ENCODE data around the gene SLC7A6OS. TPM values are rescaled to one million over a fixed set of nuclear protein-coding genes. Genes with fewer than 3 reads are reported as not detected.

Gene SLC7A6OS
- total RNA-seq, 2 experiments from 2014 or later, result 17.4 to 21.7 TPM

- ATAC-seq (peak; percentile 31), DNase-seq (no peak)
- POLR2A ChIA-PET, result interaction anchor here (0.6 to 2.7 kb wide), 2 partner anchors 17 to 22 kb away, joined by 4 to 14 read pairs; partner anchors contain the start of gene SLC7A6
- CTCF ChIA-PET, result interaction anchor here (0.6 to 4.5 kb wide), 10 partner anchors 9 to 48 kb away, joined by 3 to 67 read pairs (median 4); partner anchors contain the start of genes PRMT7, SLC7A6 and SLC7A6OS
- Mint-ChIP-seq H3K27ac (peak overlapping the region; percentile 96), H3K36me3 (ENCODE audit: low read depth) (peaks cover 70% of the 10 kb centered on the region), H3K4me3 (peak overlapping the region; percentile 61), H3K27me3 (no peaks in the 10 kb centered on the region), H3K9me3 (ENCODE audit: low read depth) (no peaks in the 10 kb centered on the region), H3K4me1 (peaks cover 99% of the 10 kb centered on the region)
- intact Hi-C loops (cut with DNase I, micrococcal nuclease), result loop anchor here in 1 of 2 experiments (1.0 to 2.0 kb wide), 2 partner anchors 22 to 24 kb away; partner anchors contain the start of genes SLC7A6 and SLC7A6OS
These were observed 24.3 kb downstream of the SLC7A6OS start for GRCh38 chr16:68286153-68287074.

- peaks cover 70% of the 10 kb centered on the region for H3K36me3 Mint-ChIP-seq (ENCODE audit: low read depth)
- DNase-seq (no peak), ATAC-seq (no peak)
- CTCF ChIA-PET, result interaction anchor here (0.8 to 4.5 kb wide), 9 partner anchors 9 to 66 kb away, joined by 3 to 67 read pairs (median 5); partner anchors contain the start of gene SLC7A6
- H3K27me3 Mint-ChIP-seq, result no peaks in the 10 kb centered on the region
- H3K4me1 Mint-ChIP-seq, result peaks cover 99% of the 10 kb centered on the region
- peak overlapping the region; percentile 96 for H3K27ac Mint-ChIP-seq
- peak overlapping the region; percentile 61 for H3K4me3 Mint-ChIP-seq
- POLR2A ChIA-PET, result interaction anchor here (0.8 to 2.7 kb wide), 2 partner anchors 21 to 25 kb away, joined by 3 to 14 read pairs; partner anchors contain the start of genes PRMT7, SLC7A6 and SLC7A6OS
- intact Hi-C loops (cut with DNase I, micrococcal nuclease), result loop anchor here (1.0 to 2.0 kb wide), 2 partner anchors 21 to 25 kb away; partner anchors contain the start of genes SLC7A6 (in 2 of the 2) and SLC7A6OS (in 1 of the 2)
- H3K9me3 Mint-ChIP-seq (ENCODE audit: low read depth), result no peaks in the 10 kb centered on the region
These were observed 25.1 kb downstream of the SLC7A6OS start for GRCh38 chr16:68285683-68286082.

GRCh38 chr16:68284847-68285246, 25.9 kb downstream of the SLC7A6OS start:
- H3K4me1 Mint-ChIP-seq, result peaks cover 96% of the 10 kb centered on the region
- peak overlapping the region; percentile 96 for H3K27ac Mint-ChIP-seq
- H3K36me3 Mint-ChIP-seq (ENCODE audit: low read depth), result peaks cover 65% of the 10 kb centered on the region
- no peaks in the 10 kb centered on the region for H3K9me3 Mint-ChIP-seq (ENCODE audit: low read depth)
- H3K4me3 Mint-ChIP-seq, result peak overlapping the region; percentile 34
- no peaks in the 10 kb centered on the region for H3K27me3 Mint-ChIP-seq
- ATAC-seq (no peak), DNase-seq (no peak)
- ChIA-PET POLR2A (interaction anchor here (0.8 to 2.7 kb wide), 2 partner anchors 20 to 26 kb away, joined by 3 to 14 read pairs; partner anchors contain the start of genes PRMT7, SLC7A6 and SLC7A6OS), CTCF (interaction anchor here (0.7 to 4.5 kb wide), 8 partner anchors 10 to 131 kb away, joined by 3 to 67 read pairs (median 5); partner anchors contain the start of gene SLC7A6)
- intact Hi-C loops (cut with DNase I, micrococcal nuclease), result loop anchor here in 1 of 2 experiments (2.0 kb wide), 1 partner anchor 20 kb away; the partner anchor contains the start of gene SLC7A6

DNA sequence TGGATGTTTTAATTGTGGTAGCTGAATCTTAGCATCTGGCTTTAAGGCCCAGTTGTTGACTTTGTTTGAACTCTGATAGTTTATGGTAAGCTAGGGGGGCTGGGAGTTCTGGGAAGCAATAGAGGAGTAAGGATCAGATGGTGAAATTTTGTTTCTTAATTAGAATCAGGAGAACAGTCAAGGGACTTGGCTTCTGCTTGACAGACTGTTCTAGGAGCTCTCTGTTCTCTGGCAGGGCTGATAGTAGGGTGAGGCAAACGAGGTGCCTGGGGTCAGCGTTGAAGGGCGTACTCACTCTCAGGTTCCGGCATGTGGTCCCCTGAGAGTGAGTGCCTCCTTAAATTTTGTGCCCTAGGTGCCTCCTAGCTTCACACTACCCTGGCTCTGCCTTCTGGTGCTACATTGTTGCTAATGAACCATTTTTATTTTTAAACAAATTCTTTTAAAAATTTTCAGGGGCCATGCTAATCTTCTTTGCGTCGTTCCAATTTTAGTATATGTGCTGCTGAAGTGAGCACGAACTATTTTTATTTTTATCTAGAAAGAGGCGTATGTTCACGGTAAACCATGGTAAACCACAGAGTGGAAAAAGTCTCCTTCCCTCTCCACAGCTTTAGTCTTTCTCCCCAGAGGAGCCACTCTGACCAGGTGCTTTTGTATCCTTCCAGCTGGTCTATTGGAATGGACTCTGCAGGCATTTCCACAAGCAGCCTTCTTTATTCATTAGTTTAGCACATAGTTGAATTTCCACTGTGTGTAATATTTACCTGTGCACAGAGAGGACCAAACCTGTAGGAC, 26.7 kb downstream of the SLC7A6OS start:
- H3K9me3 Mint-ChIP-seq (ENCODE audit: low read depth), result no peaks in the 10 kb centered on the region
- H3K4me1 Mint-ChIP-seq, result peaks cover 94% of the 10 kb centered on the region
- ATAC-seq, result peak; percentile 23
- peak; percentile 46 for DNase-seq
- peaks cover 70% of the 10 kb centered on the region for H3K36me3 Mint-ChIP-seq (ENCODE audit: low read depth)
- peak overlapping the region; percentile 34 for H3K4me3 Mint-ChIP-seq
- no peaks in the 10 kb centered on the region for H3K27me3 Mint-ChIP-seq
- intact Hi-C loops (cut with DNase I, micrococcal nuclease), result loop anchor here in 1 of 2 experiments (2.0 kb wide), 1 partner anchor 19 kb away; the partner anchor contains the start of gene SLC7A6
- POLR2A ChIA-PET, result interaction anchor here (0.5 to 0.6 kb wide), 2 partner anchors 15 to 21 kb away, joined by 3 to 5 read pairs; no protein-coding TSS in a partner anchor
- H3K27ac Mint-ChIP-seq, result peak overlapping the region; percentile 96
- CTCF ChIA-PET, result interaction anchor here (0.8 to 4.5 kb wide), 12 partner anchors 8 to 200 kb away, joined by 3 to 67 read pairs (median 4); partner anchors contain the start of genes PRMT7, SLC7A6 and SLC7A6OS

- H3K27me3 Mint-ChIP-seq, result no peaks in the 10 kb centered on the region
- H3K27ac Mint-ChIP-seq, result peak overlapping the region; percentile 96
- intact Hi-C loops (cut with DNase I, micrococcal nuclease), result no loop called here
- ChIA-PET CTCF (interaction anchor here (0.8 to 4.5 kb wide), 11 partner anchors 9 to 199 kb away, joined by 3 to 67 read pairs (median 4); partner anchors contain the start of genes PRMT7, SLC7A6 and SLC7A6OS), POLR2A (interaction anchor here (0.5 to 0.7 kb wide), 2 partner anchors 14 to 90 kb away, joined by 3 read pairs; no protein-coding TSS in a partner anchor)
- no peaks in the 10 kb centered on the region for H3K9me3 Mint-ChIP-seq (ENCODE audit: low read depth)
- peak overlapping the region; percentile 34 for H3K4me3 Mint-ChIP-seq
- peaks cover 72% of the 10 kb centered on the region for H3K36me3 Mint-ChIP-seq (ENCODE audit: low read depth)
- H3K4me1 Mint-ChIP-seq, result peaks cover 89% of the 10 kb centered on the region
- no peak for ATAC-seq
- DNase-seq, result no peak
These were observed 27.4 kb downstream of the SLC7A6OS start for GRCh38 chr16:68283346-68283745.

GRCh38 chr16:68282064-68282452, 28.7 kb downstream of the SLC7A6OS start:
- Mint-ChIP-seq H3K27me3 (no peaks in the 10 kb centered on the region), H3K9me3 (ENCODE audit: low read depth) (no peaks in the 10 kb centered on the region), H3K4me3 (no peak overlapping the region), H3K4me1 (peaks cover 77% of the 10 kb centered on the region), H3K27ac (peak overlapping the region; percentile 90), H3K36me3 (ENCODE audit: low read depth) (peaks cover 59% of the 10 kb centered on the region)
- no peak for ATAC-seq
- no peak for DNase-seq
- intact Hi-C loops (cut with DNase I, micrococcal nuclease), result no loop called here
- ChIA-PET POLR2A (interaction anchor here (0.7 kb wide), 1 partner anchor 8 kb away, joined by 3 read pairs; no protein-coding TSS in a partner anchor), CTCF (interaction anchor here (0.9 to 1.9 kb wide), 2 partner anchors 18 to 29 kb away, joined by 4 to 6 read pairs; partner anchors contain the start of genes PRMT7, SLC7A6 and SLC7A6OS)

DNA sequence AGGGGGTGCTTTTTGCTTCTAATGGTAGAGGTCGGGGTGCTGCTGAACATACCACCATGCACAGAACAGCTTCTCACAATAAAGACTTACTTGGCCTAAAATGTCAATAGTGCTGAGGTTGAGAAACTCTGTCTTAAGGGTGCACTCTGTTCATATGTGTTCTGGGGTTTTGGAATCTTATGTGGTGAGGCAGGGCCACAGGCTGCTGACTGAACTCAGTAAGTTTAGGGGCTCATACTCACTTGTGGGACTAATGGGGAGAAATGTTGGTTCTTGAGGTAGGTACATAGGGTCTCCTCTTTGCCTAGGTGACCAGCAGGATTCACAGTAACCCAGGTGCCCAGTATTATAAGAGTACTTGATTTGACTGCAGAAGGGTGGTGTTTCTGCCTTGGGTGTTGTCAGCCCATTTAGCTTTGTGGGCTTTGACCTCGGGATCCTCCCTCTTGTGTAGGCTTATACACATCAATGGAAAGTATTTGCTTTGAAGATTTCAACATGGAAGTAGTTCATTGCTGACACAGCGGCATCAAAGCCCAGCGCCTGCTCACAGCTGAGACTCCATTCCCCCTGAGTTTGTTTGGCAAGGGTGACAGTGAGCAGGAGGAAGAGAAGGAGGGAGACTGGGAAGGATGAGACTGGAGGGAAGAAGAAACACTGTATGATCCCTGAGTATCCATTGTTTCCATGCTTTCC, 29.2 kb downstream of the SLC7A6OS start:
- Mint-ChIP-seq H3K9me3 (ENCODE audit: low read depth) (no peaks in the 10 kb centered on the region), H3K4me1 (peaks cover 77% of the 10 kb centered on the region), H3K27ac (peak overlapping the region; percentile 90), H3K36me3 (ENCODE audit: low read depth) (peaks cover 57% of the 10 kb centered on the region), H3K4me3 (no peak overlapping the region), H3K27me3 (no peaks in the 10 kb centered on the region)
- no peak for DNase-seq
- intact Hi-C loops (cut with DNase I, micrococcal nuclease), result no loop called here
- CTCF ChIA-PET, result interaction anchor here (0.7 to 3.5 kb wide), 5 partner anchors 16 to 48 kb away, joined by 3 to 13 read pairs (median 4); partner anchors contain the start of genes PRMT7, SLC7A6 and SLC7A6OS
- POLR2A ChIA-PET, result interaction anchor here (0.7 kb wide), 1 partner anchor 9 kb away, joined by 3 read pairs; no protein-coding TSS in a partner anchor
- ATAC-seq, result peak; percentile 28

GRCh38 chr16:68279726-68280558, 30.8 kb downstream of the SLC7A6OS start:
- Mint-ChIP-seq H3K27ac (peak overlapping the region; percentile 80), H3K4me1 (peaks cover 77% of the 10 kb centered on the region), H3K9me3 (ENCODE audit: low read depth) (no peaks in the 10 kb centered on the region), H3K4me3 (no peak overlapping the region), H3K36me3 (ENCODE audit: low read depth) (peaks cover 60% of the 10 kb centered on the region), H3K27me3 (no peaks in the 10 kb centered on the region)
- CTCF ChIA-PET, result interaction anchor here (0.6 to 3.5 kb wide), 7 partner anchors 11 to 49 kb away, joined by 3 to 20 read pairs (median 6); partner anchors contain the start of genes PRMT7, SLC7A6 and SLC7A6OS
- no peak for DNase-seq
- POLR2A ChIA-PET, result interaction anchor here (0.7 kb wide), 1 partner anchor 8 kb away, joined by 3 read pairs; no protein-coding TSS in a partner anchor
- intact Hi-C loops (cut with DNase I, micrococcal nuclease), result no loop called here
- no peak for ATAC-seq

DNA sequence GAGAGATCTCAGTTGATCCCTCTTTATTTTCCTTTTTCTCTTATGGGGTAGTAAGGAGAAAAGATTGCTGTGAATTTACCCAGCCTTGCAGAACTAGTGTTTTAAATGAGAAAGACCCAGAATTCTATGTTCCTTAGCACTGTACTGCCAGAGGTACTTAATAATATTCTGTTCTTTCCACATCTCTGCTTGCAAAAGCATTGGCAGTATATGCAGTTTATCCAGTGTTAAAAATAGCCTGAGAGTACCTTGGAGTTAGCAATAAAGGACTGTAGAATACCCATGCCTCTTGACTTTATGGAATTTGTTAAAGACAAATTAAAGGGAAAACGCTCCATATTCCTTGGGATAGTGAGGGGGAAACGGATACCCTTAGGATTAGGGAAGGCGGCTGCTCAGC, 34.5 kb downstream of the SLC7A6OS start:
- POLR2A ChIA-PET, result no interaction called here
- Mint-ChIP-seq H3K27ac (peak overlapping the region; percentile 97), H3K4me3 (no peak overlapping the region), H3K4me1 (peaks cover 76% of the 10 kb centered on the region), H3K27me3 (no peaks in the 10 kb centered on the region), H3K36me3 (ENCODE audit: low read depth) (peaks cover 58% of the 10 kb centered on the region), H3K9me3 (ENCODE audit: low read depth) (no peaks in the 10 kb centered on the region)
- intact Hi-C loops (cut with DNase I, micrococcal nuclease), result loop anchor here in 1 of 2 experiments (1.0 kb wide), 1 partner anchor 11 kb away; no protein-coding TSS in a partner anchor
- DNase-seq (no peak), ATAC-seq (no peak)
- CTCF ChIA-PET, result interaction anchor here (0.6 to 22.1 kb wide), 7 partner anchors 10 to 50 kb away, joined by 3 to 517 read pairs (median 5); partner anchors contain the start of gene SLC7A6
